A549 (cell line): ENCODE data around the gene ARL4D. TPM values are rescaled to one million over a fixed set of nuclear protein-coding genes. Genes with fewer than 3 reads are reported as not detected.

Experiments
- ATAC-seq, 2 experiments: fragments of 200-7000 bp in 1 of 2; fragments of >200 bp in 1 of 2; cut with Nextera tagmentation in 1 of 2; cut with Tn5 transposase in 1 of 2; 3 replicates each; pipeline versions ENCODE4 v1.8.0 to v1.9.1; 2018 to 2020; ENCODE audit warnings: mild to moderate bottlenecking in 1 of 2, moderate library complexity in 1 of 2
- CTCF ChIA-PET: fragments of 300-600 bp; sonication (Branson Sonifier 250); formaldehyde crosslinking; extraction: SDS; loops from one replicate; lab custom pipeline; 2021; ENCODE audit warnings: antibody characterized with exemption, inconsistent platforms; lab: Yijun Ruan, JAX
- POLR2A ChIA-PET: fragments of 350-600 bp; formaldehyde crosslinking; extraction: SDS; loops from one replicate; lab custom pipeline; 2021; ENCODE audit warnings: antibody characterized with exemption, inconsistent platforms; lab: Yijun Ruan, JAX
- DNase-seq, 2 experiments: peaks; one replicate each; pipeline versions ENCODE4 v3.0.0 to v3.0.0-alpha.2; 2011 to 2016; ENCODE audit warnings: low read depth in 1 of 2, low spot score in 1 of 2
- FAIRE-seq: peaks from 2 replicates; lab custom pipeline; 2011; peaks lifted over from hg19 to GRCh38; lab: Jason Lieb, UNC
- H3K27ac ChIP-seq, 2 experiments: fragments of >200 bp; sonication (Bioruptor Twin); formaldehyde crosslinking; 3 replicates each; pipeline ENCODE4 v1.5.1; 2016 to 2017
- H3K4me1 ChIP-seq: fragments of >200 bp; sonication (Bioruptor Twin); formaldehyde crosslinking; 3 replicates; pipeline ENCODE4 v1.6.1; 2016
- H3K4me2 ChIP-seq: fragments of >200 bp; sonication (Bioruptor Twin); formaldehyde crosslinking; 3 replicates; pipeline ENCODE4 v1.6.1; 2016
- H3K4me3 ChIP-seq: fragments of >200 bp; sonication (Bioruptor Twin); formaldehyde crosslinking; 3 replicates; pipeline ENCODE4 v1.5.1; 2016
- H3K9me3 ChIP-seq: fragments of >200 bp; sonication (Bioruptor Twin); formaldehyde crosslinking; 3 replicates; pipeline ENCODE4 v1.6.1; 2016
- ATOH8 ChIP-seq: fragments of 250-450 bp; sonication (Bioruptor Pico); IDR thresholded peaks from 2 replicates; pipeline ENCODE4 v1.5.0; 2020; ENCODE audit warnings: low read depth, mild to moderate bottlenecking, moderate library complexity
- CBX2 ChIP-seq: fragments of 200-600 bp; sonication (generic); IDR thresholded peaks from 2 replicates; pipeline ENCODE4 v1.6.1; 2016; ENCODE audit warnings: low read depth, mild to moderate bottlenecking, borderline replicate concordance
- EP300 ChIP-seq, 2 experiments: fragments of >200 bp; sonication (Bioruptor Twin); formaldehyde crosslinking; IDR thresholded peaks; 2 replicates in 1 of 2; 3 replicates in 1 of 2; pipeline ENCODE4 v1.6.1; 2016 to 2017
- ESRRA ChIP-seq: fragments of 150-350 bp; IDR thresholded peaks from 2 replicates; pipeline ENCODE4 v1.6.1; 2014; ENCODE audit warnings: mild to moderate bottlenecking, low read length, borderline replicate concordance
- FOXS1 ChIP-seq: fragments of 250-450 bp; sonication (Bioruptor Pico); IDR thresholded peaks from 2 replicates; pipeline ENCODE4 v1.5.0; 2020; ENCODE audit warnings: mild to moderate bottlenecking, moderate library complexity
- HDAC2 ChIP-seq: fragments of 200-600 bp; sonication (generic); IDR thresholded peaks from 2 replicates; pipeline ENCODE4 v1.6.1; 2016
- HEYL ChIP-seq: fragments of 250-450 bp; sonication (Bioruptor Pico); IDR thresholded peaks from 2 replicates; pipeline ENCODE4 v1.8.0; 2021; ENCODE audit warnings: mild to moderate bottlenecking, moderate library complexity
- HOXB5 ChIP-seq: fragments of 250-450 bp; sonication (Bioruptor Pico); IDR thresholded peaks from 2 replicates; pipeline ENCODE4 v1.5.0; 2020; ENCODE audit warnings: mild to moderate bottlenecking, moderate library complexity
- MAZ ChIP-seq: fragments of 150-350 bp; IDR thresholded peaks from 2 replicates; pipeline ENCODE4 v1.6.1; 2014; ENCODE audit warnings: antibody characterized with exemption, low read depth, low read length, borderline replicate concordance
- MYC ChIP-seq: IDR thresholded peaks from 2 replicates; pipeline ENCODE4 v1.6.1; 2012; ENCODE audit warnings: mild to moderate bottlenecking, inconsistent platforms, low read length, improper control_type of control experiment, borderline replicate concordance
- NFE2L2 ChIP-seq: fragments of 150-350 bp; conservative IDR thresholded peaks from 2 replicates; pipeline ENCODE4 v1.6.1; 2014; ENCODE audit warnings: low read length
- PHF8 ChIP-seq: fragments of 200-600 bp; sonication (generic); IDR thresholded peaks from 2 replicates; pipeline ENCODE4 v1.6.1; 2016; ENCODE audit warnings: low read depth, mild to moderate bottlenecking, antibody characterized with exemption, moderate library complexity, borderline replicate concordance
- RAD21 ChIP-seq, 2 experiments: fragments of >200 bp in 1 of 2; sonication (Bioruptor Twin) in 1 of 2; formaldehyde crosslinking in 1 of 2; IDR thresholded peaks in 1 of 2; conservative IDR thresholded peaks in 1 of 2; 2 replicates in 1 of 2; 3 replicates in 1 of 2; pipeline ENCODE4 v1.6.1; 2012 to 2018; ENCODE audit warnings: inconsistent platforms in 1 of 2
- REST ChIP-seq: fragments of 200-600 bp; sonication (generic); IDR thresholded peaks from 2 replicates; pipeline ENCODE4 v1.6.1; 2016; ENCODE audit warnings: antibody characterized with exemption, mild to moderate bottlenecking, moderate library complexity
- RFX5 ChIP-seq: fragments of 450-650 bp; IDR thresholded peaks from 2 replicates; pipeline ENCODE4 v1.7.1; 2014; ENCODE audit warnings: antibody characterized with exemption, mild to moderate bottlenecking, moderate library complexity
- SMC3 ChIP-seq: fragments of >200 bp; sonication (Bioruptor Twin); formaldehyde crosslinking; IDR thresholded peaks from 3 replicates; pipeline ENCODE4 v1.6.1; 2018; ENCODE audit warnings: inconsistent platforms
- SREBF2 ChIP-seq: fragments of 450-650 bp; IDR thresholded peaks from 2 replicates; pipeline ENCODE4 v1.6.1; 2014; ENCODE audit warnings: mild to moderate bottlenecking, moderate library complexity
- TFCP2L1 ChIP-seq: fragments of 250-450 bp; sonication (Bioruptor Pico); IDR thresholded peaks from 2 replicates; pipeline ENCODE4 v1.5.0; 2021; ENCODE audit warnings: mild to moderate bottlenecking
- ZC3H11A ChIP-seq: fragments of 450-650 bp; IDR thresholded peaks from 2 replicates; pipeline ENCODE4 v1.6.1; 2014; ENCODE audit warnings: antibody characterized with exemption, mild to moderate bottlenecking
- ZSCAN20 ChIP-seq: fragments of 250-450 bp; sonication (Bioruptor Pico); IDR thresholded peaks from 2 replicates; pipeline ENCODE4 v1.8.0; 2022; ENCODE audit warnings: mild to moderate bottlenecking, moderate library complexity
- WGBS: methylation state at CpG from one replicate; pipeline ENCODE4 v1.1.6; 2017; ENCODE audit errors: missing lambda C conversion rate; 5-methylcytosine and 5-hydroxymethylcytosine counted together
- polyA plus RNA-seq, 4 experiments: library from polyadenylated mRNA; depleted of rRNA in 3 of 4; stranded (reverse); fragments of >200 nt; fragmentation: RNase III in 1 of 4; extraction: RNeasy Plus Mini Kit Qiagen cat#74134 plus additional on column Dnase treatment in 1 of 4; gene quantifications; 2 replicates in 3 of 4; 3 replicates in 1 of 4; pipeline ENCODE4 v1.2.3, GENCODE V29; 2011 to 2017
- TF ChIP-seq, protein P1 (sequence below): IDR thresholded peaks from 2 replicates; pipeline ENCODE4 v1.6.1; 2012
- TF ChIP-seq, protein P2 (sequence below): fragments of >200 bp; sonication (Bioruptor Twin); formaldehyde crosslinking; IDR thresholded peaks from 2 replicates; pipeline ENCODE4 v1.6.1; 2016

ARL4D gene
- polyA plus RNA-seq, 2 of the 4 experiments (the other 2 are of a cell fraction), result 11.7 to 21.0 TPM

- ChIA-PET POLR2A (interaction anchor here (1.8 kb wide), 1 partner anchor 48 kb away, joined by 4 read pairs; the partner anchor contains the start of gene ARL4D), CTCF (interaction anchor here (0.6 to 4.6 kb wide), 8 partner anchors 12 to 1013 kb away, joined by 3 to 19 read pairs (median 4); partner anchors contain the start of gene DHX8)
- 91% methylated on average over 5 of the region's 5 CpGs for WGBS
- no peak overlapping the region for H3K4me2 ChIP-seq
- no peak for ATAC-seq
- no peak overlapping the region for H3K27ac ChIP-seq
- H3K4me3 ChIP-seq, result no peak overlapping the region
- 0 out of 3 replicates have a peak, but pooled peaks cover 2% of the 10 kb centered on the region for H3K9me3 ChIP-seq
- TF ChIP-seq PHF8, result no peak
- FAIRE-seq, result no peak
- DNase-seq, result no peak
- H3K4me1 ChIP-seq, result peaks cover 52% of the 10 kb centered on the region
Measured at GRCh38 chr17:43446773-43447172, 48.0 kb downstream of the ARL4D start.

GRCh38 chr17:43448720-43449469, 50.1 kb downstream of the ARL4D start:
- DNase-seq (no peak), ATAC-seq (peak; percentile 58 to 62), FAIRE-seq (no peak)
- Histone ChIP-seq H3K9me3 (0 out of 3 replicates have a peak, but pooled peaks cover 2% of the 10 kb centered on the region), H3K27ac (peak overlapping the region; percentile 70 to 87), H3K4me1 (peaks cover 34% of the 10 kb centered on the region), H3K4me2 (peak overlapping the region; percentile 61), H3K4me3 (no peak overlapping the region)
- TF ChIP-seq HDAC2 (no peak), ZC3H11A (no peak), RFX5 (0 out of 2 replicates have a peak, but pooled peaks have one; percentile 14), SMC3 (no peak)
- 65% methylated on average over 7 of the region's 7 CpGs for WGBS
- CTCF ChIA-PET, result interaction anchor here (0.8 to 4.6 kb wide), 9 partner anchors 10 to 72 kb away, joined by 3 to 15 read pairs (median 4); partner anchors contain the start of gene DHX8
- POLR2A ChIA-PET, result interaction anchor here (0.7 to 1.7 kb wide), 2 partner anchors 20 to 50 kb away, joined by 4 to 17 read pairs; partner anchors contain the start of gene ARL4D

DNA sequence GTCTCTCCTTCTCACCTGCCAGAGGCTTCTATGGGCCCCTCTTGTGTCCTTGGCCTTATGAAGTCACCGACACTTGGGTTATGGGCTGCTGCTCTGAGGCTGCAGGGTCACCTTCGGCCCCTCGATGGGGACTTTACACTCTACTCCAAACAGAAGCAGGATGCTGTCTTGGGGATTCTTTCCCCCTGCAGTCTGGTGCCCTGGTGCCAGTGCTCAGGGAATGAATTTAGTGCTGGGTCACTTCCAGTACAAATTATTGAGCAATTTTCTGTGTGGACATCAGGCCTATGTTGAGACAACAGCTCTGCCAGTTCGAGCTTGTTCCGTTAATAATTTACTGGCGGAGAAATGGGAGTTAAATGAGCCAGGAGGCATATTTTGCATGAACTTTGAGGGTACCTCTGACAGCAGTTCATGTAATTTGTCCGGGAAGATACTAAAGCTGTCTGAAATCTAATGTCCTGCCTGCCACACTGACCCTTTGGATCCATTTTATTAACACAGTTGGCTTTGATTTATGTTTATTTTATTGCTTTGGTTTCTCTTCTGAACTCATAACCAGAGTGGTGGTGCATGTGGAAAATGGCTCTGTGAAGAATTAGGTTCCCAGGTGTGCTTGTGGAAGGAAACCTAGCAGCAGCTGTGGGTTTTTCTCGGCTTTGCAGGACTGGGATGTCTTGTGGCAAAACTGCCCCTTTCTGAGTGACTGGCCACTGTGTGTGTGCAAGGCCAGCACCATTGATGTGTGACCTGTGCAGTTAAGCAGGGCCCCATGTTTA, 50.9 kb downstream of the ARL4D start:
- POLR2A ChIA-PET, result interaction anchor here (0.7 to 1.7 kb wide), 2 partner anchors 20 to 51 kb away, joined by 4 to 17 read pairs; partner anchors contain the start of gene ARL4D
- TF ChIP-seq ATOH8 (CRISPR knock-in tag) (no peak), CBX2 (no peak), FOXS1 (CRISPR knock-in tag) (no peak), SREBF2 (no peak), RFX5 (no peak), EP300 (IDR thresholded peaks at IDR 0.05) (no peak; a peak in 1 of 5 replicates), TFCP2L1 (CRISPR knock-in tag) (no peak), HDAC2 (no peak), ZSCAN20 (CRISPR knock-in tag) (no peak), HEYL (no peak), MAZ (no peak), RAD21 (conservative IDR thresholded peaks at IDR 0.05 in 1 of 2, IDR thresholded peaks at IDR 0.05 in 1 of 2) (peak in 1 of 2 experiments; percentile 26; a peak in 2 of 5 replicates), NFE2L2 (0 out of 2 replicates have a peak, but pooled peaks have one; percentile 25), MYC (no peak), HOXB5 (CRISPR knock-in tag) (no peak), ESRRA (no peak), REST (no peak)
- TF ChIP-seq, protein P1, sequence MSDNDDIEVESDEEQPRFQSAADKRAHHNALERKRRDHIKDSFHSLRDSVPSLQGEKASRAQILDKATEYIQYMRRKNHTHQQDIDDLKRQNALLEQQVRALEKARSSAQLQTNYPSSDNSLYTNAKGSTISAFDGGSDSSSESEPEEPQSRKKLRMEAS, result peak; percentile 34; the same call in 1 of the 2 replicates
- TF ChIP-seq, protein P2, sequence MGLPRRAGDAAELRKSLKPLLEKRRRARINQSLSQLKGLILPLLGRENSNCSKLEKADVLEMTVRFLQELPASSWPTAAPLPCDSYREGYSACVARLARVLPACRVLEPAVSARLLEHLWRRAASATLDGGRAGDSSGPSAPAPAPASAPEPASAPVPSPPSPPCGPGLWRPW, result 0 out of 2 replicates have a peak, but pooled peaks have one; percentile 48

More for the DNA sequence above, 50.9 kb downstream of the ARL4D start:
- ATAC-seq, result peak; percentile 88 to 91
- CTCF ChIA-PET, result interaction anchor here (0.9 to 4.6 kb wide), 8 partner anchors 10 to 72 kb away, joined by 3 to 15 read pairs (median 4); partner anchors contain the start of gene DHX8
- Histone ChIP-seq H3K9me3 (0 out of 3 replicates have a peak, but pooled peaks cover 2% of the 10 kb centered on the region), H3K4me2 (peak overlapping the region; percentile 61), H3K4me1 (peaks cover 26% of the 10 kb centered on the region), H3K27ac (peak overlapping the region; percentile 70 to 87), H3K4me3 (no peak overlapping the region)
- DNase-seq, result peak; percentile 67 to 80
- peak; percentile 39 for FAIRE-seq
- 13% methylated on average over 8 of the region's 8 CpGs for WGBS
